Psoas muscle (tissue), 8 donors: Measurements from ENCODE around the gene AHNAK2. TPM values are rescaled to one million over a fixed set of nuclear protein-coding genes. Genes with fewer than 3 reads are reported as not detected.

ENCODE experiments used
- ATAC-seq, 4 donors: fragments of 200-7000 bp; cut with Tn5 transposase; one replicate each; pipeline ENCODE4 v1.9.1; 2020; ENCODE audit warnings: moderate library complexity in 3 of 4, mild to moderate bottlenecking in 2 of 4
- DNase-seq, 2 donors: peaks; one replicate each; pipeline ENCODE4 v3.0.0-alpha.2; 2020
- H3K27ac ChIP-seq: fragments of 200-600 bp; one replicate; pipeline ENCODE4 v1.8.0; 2022
- H3K27me3 ChIP-seq, 3 donors: fragments of 200-600 bp in 1 of 3; one replicate each; pipeline versions ENCODE4 v1.6.1 to v1.8.0; 2013 to 2022; ENCODE audit warnings: low read length in 2 of 3, mild to moderate bottlenecking in 2 of 3, moderate library complexity in 1 of 3; ENCODE audit not compliant: insufficient read depth in 3 of 3
- H3K36me3 ChIP-seq, 2 donors: fragments of 200-600 bp in 1 of 2; one replicate each; pipeline versions ENCODE4 v1.6.1 to v1.8.0; 2013 to 2022; ENCODE audit warnings: low read depth in 1 of 2, mild to moderate bottlenecking in 1 of 2, moderate library complexity in 1 of 2; ENCODE audit not compliant: insufficient read depth in 1 of 2
- H3K4me1 ChIP-seq: fragments of 200-600 bp; one replicate; pipeline ENCODE4 v1.8.0; 2022
- H3K4me3 ChIP-seq: fragments of 200-600 bp; one replicate; pipeline ENCODE4 v1.8.0; 2022; ENCODE audit warnings: mild to moderate bottlenecking
- H3K9me3 ChIP-seq: fragments of 200-600 bp; one replicate; pipeline ENCODE4 v1.8.0; 2022
- WGBS, 3 donors: extraction: QIAGEN DNeasy Blood & Tissue Kit; methylation state at CpG; one replicate each; pipeline versions ENCODE4 v1.1.6 to v1.1.7; 2013; 5-methylcytosine and 5-hydroxymethylcytosine counted together
- intact Hi-C, 2 donors: fragments of 100-400 bp; cut with DNase I; formaldehyde crosslinking; loops; one replicate each; pipeline versions ENCODE4 v1.11.0 to v1.14.2; 2022
- polyA plus RNA-seq, 3 donors: library from polyadenylated mRNA; stranded (reverse); fragments of 200-250 nt; gene quantifications; one replicate each; pipeline ENCODE4 v1.2.3, GENCODE V29; 2013
- total RNA-seq, 4 donors: library from RNA; stranded (reverse); fragmentation: NEBNext Ultra II Directional in 2 of 4; extraction: Animal tissue kit (Norgen Biotek cat#: 25700) in 2 of 4; gene quantifications; one replicate each; pipeline versions ENCODE4 v1.2.1 to v1.2.4, GENCODE V29; 2021 to 2023
- TF ChIP-seq, protein P1 (sequence below): fragments of 200-600 bp; IDR thresholded peaks from one replicate; pipeline ENCODE4 v1.8.0; 2022; ENCODE audit warnings: antibody characterized with exemption
- donor health status: healthy with polysubstance abuse.
- donor health status: DM: no; HTN: no; CAD: no; lungs with moderate emphysema.
- donor health status: Bipolar disorder and iron deficiency.
- donor health status: healthy.
- donor health status: DM: yes; HTN: yes; CAD: no.
- donor health status: DM: no; HTN: no; CAD: no.
- donor health status: DM: no; HTN: no; CAD: no.
- donor health status: DM: yes; HTN: yes; CAD: no.

Gene AHNAK2
- total and polyA plus RNA-seq, 7 donors, result 0.69 to 4.7 (median 2.0) TPM

DNA sequence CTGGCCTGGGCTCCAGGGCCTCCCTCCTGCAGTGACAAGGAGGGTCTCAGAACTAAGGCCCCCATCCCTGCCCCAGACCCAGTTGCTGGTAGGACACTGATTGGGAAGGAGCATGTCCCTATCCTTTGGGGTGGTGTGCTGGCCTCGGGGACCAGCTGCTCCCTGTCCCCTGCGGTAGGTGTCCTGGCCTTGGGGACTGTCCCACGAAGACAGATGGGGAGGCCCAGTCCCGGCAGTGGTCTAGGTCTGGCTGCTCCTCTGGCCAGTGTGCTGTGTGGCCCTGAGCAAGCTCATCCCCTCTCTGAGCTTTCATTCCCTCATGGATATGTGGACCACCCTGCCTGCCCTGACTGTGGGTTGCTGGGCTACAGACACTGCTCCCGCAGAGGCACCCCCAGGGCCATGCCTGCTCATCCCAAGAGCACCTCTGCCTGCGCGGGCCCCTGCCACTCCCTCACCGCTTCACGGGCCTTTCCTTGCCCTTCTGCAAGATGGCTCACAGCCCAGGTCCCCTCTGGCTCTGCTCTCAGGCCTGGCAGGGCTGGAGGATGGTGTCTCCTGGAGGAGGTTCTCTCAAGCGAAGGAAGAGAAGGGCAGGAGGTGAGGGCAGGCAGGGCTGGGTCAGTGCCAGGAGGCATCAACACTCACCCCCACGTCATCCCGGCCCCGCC, 12.5 kb downstream of the AHNAK2 start:
- intact Hi-C loops, result no loop called here
- Histone ChIP-seq H3K9me3 (no peaks in the 10 kb centered on the region), H3K36me3 (no peaks in the 10 kb centered on the region), H3K4me1 (no peaks in the 10 kb centered on the region), H3K27me3 (peaks cover 0 to 36% (median 11%) of the 10 kb centered on the region in 3 donors), H3K4me3 (no peak overlapping the region), H3K27ac (no peak overlapping the region)
- peak in 1 of 2 donors; percentile 45 for DNase-seq
- TF ChIP-seq, protein P1, sequence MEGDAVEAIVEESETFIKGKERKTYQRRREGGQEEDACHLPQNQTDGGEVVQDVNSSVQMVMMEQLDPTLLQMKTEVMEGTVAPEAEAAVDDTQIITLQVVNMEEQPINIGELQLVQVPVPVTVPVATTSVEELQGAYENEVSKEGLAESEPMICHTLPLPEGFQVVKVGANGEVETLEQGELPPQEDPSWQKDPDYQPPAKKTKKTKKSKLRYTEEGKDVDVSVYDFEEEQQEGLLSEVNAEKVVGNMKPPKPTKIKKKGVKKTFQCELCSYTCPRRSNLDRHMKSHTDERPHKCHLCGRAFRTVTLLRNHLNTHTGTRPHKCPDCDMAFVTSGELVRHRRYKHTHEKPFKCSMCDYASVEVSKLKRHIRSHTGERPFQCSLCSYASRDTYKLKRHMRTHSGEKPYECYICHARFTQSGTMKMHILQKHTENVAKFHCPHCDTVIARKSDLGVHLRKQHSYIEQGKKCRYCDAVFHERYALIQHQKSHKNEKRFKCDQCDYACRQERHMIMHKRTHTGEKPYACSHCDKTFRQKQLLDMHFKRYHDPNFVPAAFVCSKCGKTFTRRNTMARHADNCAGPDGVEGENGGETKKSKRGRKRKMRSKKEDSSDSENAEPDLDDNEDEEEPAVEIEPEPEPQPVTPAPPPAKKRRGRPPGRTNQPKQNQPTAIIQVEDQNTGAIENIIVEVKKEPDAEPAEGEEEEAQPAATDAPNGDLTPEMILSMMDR, result no peak
- ATAC-seq, result no peak
- 73 to 81% (median 75%) methylated on average over 10 to 13 of the region's 13 CpGs for WGBS, 3 donors

DNA sequence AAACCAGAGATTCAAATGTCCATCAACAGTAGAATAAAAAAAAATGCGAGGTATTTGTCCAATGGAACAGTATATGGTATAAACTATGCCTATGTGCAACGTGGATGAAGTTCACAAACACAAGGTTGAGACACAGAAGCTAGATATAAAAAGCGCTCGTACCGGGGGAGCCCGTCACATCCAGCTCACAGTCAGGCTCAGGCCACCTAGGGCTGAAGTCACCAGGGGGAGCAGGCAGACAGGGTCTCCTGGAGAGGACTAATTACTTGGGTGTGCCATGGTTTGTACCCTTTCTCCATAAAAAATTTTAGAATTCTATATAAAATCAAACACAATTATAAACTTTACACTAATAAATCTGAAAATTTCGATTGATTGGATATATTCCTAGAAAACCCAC, 13.6 kb downstream of the AHNAK2 start:
- intact Hi-C loops, result no loop called here
- WGBS, 3 donors, result 85 to 91% (median 90%) methylated on average over 7 of the region's 7 CpGs

DNA sequence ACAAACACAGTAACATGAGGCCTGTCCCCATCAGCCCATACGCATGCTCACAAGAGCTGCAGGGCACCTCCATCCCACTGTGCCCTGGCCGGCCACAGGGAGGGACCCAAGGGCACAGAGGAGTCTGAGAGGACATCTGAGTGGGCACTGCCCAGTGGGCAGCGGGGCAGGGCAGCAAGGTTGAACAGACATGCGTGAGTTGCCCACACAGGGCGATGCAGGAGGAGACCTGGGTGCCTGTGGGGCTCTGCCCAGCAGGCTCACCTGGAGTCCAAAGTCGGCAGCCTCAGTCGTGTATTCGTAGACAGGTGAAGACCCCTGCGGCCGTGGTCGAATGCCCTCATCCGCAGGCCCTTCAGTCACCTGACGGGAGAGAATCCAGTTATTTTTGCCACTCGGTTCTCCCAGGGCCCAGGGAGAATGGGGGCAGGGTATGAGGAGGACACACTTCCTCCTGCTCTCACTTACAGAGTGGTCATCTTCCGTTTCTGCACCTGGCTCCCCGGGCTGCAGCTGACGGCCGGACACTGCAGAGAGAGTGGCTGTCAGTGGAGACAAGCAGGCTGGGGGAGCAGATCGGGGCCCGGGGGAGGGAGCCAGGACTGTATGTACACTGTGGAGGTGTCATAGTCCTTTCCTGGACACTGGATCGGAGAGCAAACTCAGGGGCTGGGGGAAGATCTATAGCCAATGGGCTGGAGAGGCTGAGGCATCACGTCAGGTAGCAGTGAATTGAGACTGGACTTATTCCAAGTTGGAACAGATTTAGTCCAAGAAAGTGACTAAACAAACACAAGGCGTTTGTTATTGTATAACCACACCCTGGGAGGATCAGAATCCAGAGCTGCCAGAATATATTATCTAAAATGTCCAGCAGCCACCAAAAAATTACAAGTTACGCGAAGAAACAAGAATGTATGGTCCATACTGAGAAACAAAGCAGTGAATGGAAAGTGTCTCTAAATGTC, 20.7 kb downstream of the AHNAK2 start:
- peaks cover 0 to 14% (median 0%) of the 10 kb centered on the region in 3 donors for H3K27me3 ChIP-seq
- H3K4me3 ChIP-seq, result no peak overlapping the region
- no peaks in the 10 kb centered on the region for H3K9me3 ChIP-seq
- no peaks in the 10 kb centered on the region for H3K4me1 ChIP-seq
- DNase-seq (peak in 1 of 2 donors; percentile 35), ATAC-seq (peak in 1 of 4 donors; percentile 35)
- no peak overlapping the region for H3K27ac ChIP-seq
- intact Hi-C loops, result no loop called here
- 67 to 72% (median 69%) methylated on average over 19 to 25 of the region's 25 CpGs for WGBS, 3 donors
- TF ChIP-seq, protein P1, result no peak
- H3K36me3 ChIP-seq, result no peaks in the 10 kb centered on the region

More for the DNA sequence above, 13.6 kb downstream of the AHNAK2 start:
- Histone ChIP-seq H3K4me3 (no peak overlapping the region), H3K27ac (no peak overlapping the region), H3K4me1 (no peaks in the 10 kb centered on the region), H3K27me3 (peaks cover 0 to 32% (median 11%) of the 10 kb centered on the region in 3 donors), H3K9me3 (no peaks in the 10 kb centered on the region), H3K36me3 (no peaks in the 10 kb centered on the region)
- TF ChIP-seq, protein P1, result no peak
- ATAC-seq (no peak), DNase-seq (no peak)

DNA sequence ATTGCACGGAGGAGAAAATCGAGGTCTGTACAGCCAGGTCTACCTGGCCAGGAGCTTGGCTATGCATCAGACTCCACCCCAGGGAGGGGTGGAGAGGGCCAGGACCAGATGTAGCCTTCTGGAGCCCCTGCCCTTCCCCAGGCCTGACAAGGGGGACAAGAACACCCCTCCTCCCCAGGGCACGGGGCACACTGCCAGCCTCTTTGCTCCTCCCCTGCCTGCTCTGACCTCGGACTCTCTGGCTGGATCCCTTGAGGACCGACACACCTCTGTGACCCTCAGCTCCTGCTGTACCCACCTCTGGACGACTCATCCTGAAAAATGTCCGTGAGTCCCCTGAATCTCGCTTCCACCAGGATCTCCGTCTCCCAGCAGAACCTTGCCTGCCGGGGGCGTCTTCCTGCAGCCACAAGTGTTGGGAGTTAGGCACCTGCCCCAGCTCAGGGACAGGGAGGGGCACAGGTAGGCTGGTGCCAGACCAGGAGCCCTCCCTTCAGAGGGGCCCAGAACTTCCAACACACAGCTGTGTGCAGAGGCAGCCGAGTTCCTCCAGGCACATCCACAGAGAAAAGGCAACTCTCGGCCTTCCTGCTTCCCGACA, 21.8 kb downstream of the AHNAK2 start:
- TF ChIP-seq, protein P1, result no peak
- DNase-seq (no peak), ATAC-seq (no peak)
- H3K4me3 ChIP-seq, result no peak overlapping the region
- peaks cover 0 to 14% (median 0%) of the 10 kb centered on the region in 3 donors for H3K27me3 ChIP-seq
- intact Hi-C loops, result no loop called here
- H3K36me3 ChIP-seq, result no peaks in the 10 kb centered on the region
- H3K4me1 ChIP-seq, result no peaks in the 10 kb centered on the region
- no peak overlapping the region for H3K27ac ChIP-seq
- no peaks in the 10 kb centered on the region for H3K9me3 ChIP-seq
- 81 to 87% (median 82%) methylated on average over 14 of the region's 14 CpGs for WGBS, 3 donors
